WTC11 (cell line): ENCODE results near the gene KLF13. TPM values are rescaled to one million over a fixed set of nuclear protein-coding genes. Genes with fewer than 3 reads are reported as not detected.

ENCODE experiments used
- ATAC-seq: fragments of 200-7000 bp; cut with Tn5 transposase; 2 replicates; pipeline ENCODE4 v1.10.0; 2021; ENCODE audit warnings: mild to moderate bottlenecking, moderate library complexity
- Bru-seq: library from RNA; stranded (reverse); fragments of 400-500 nt; gene quantifications from one replicate; lab custom pipeline; 2021; lab: Mats Ljungman, UMichigan
- CTCF ChIA-PET: fragments of 300-600 bp; sonication (Branson Sonifier 250); formaldehyde crosslinking; loops from one replicate; lab custom pipeline; 2021; ENCODE audit warnings: antibody characterized with exemption; lab: Charles Lee
- POLR2A ChIA-PET: fragments of 350-600 bp; sonication (Branson Sonifier 250); formaldehyde crosslinking; loops from one replicate; lab custom pipeline; 2021; ENCODE audit warnings: antibody characterized with exemption; lab: Charles Lee
- DNase-seq: peaks from one replicate; pipeline ENCODE4 v3.0.0; 2021; ENCODE audit warnings: low spot score
- H3K27ac Mint-ChIP-seq: 2 replicates; pipeline ENCODE4 v1.8.0; 2021; ENCODE audit warnings: mixed read lengths
- H3K27me3 Mint-ChIP-seq: 2 replicates; pipeline ENCODE4 v1.8.0; 2021; ENCODE audit warnings: low read depth, mild to moderate bottlenecking, moderate library complexity, mixed read lengths
- H3K36me3 Mint-ChIP-seq: 2 replicates; pipeline ENCODE4 v1.8.0; 2021; ENCODE audit warnings: mixed read lengths
- H3K4me1 Mint-ChIP-seq: 2 replicates; pipeline ENCODE4 v1.8.0; 2022; ENCODE audit warnings: mixed read lengths
- H3K4me3 Mint-ChIP-seq: 2 replicates; pipeline ENCODE4 v1.8.0; 2021; ENCODE audit warnings: mild to moderate bottlenecking, moderate library complexity, mixed read lengths
- H3K9me3 Mint-ChIP-seq: 2 replicates; pipeline ENCODE4 v1.8.0; 2021; ENCODE audit warnings: mixed read lengths
- CREM ChIP-seq: sonication (generic); formaldehyde crosslinking; IDR thresholded peaks from 2 replicates; pipeline ENCODE4 v1.8.1; 2022; ENCODE audit warnings: mild to moderate bottlenecking, missing genetic modification reagents, moderate library complexity
- NFYB ChIP-seq: sonication (generic); formaldehyde crosslinking; conservative IDR thresholded peaks from 2 replicates; pipeline ENCODE4 v1.8.0; 2022; ENCODE audit warnings: low read depth, missing genetic modification reagents
- NR2C2 ChIP-seq: sonication (generic); formaldehyde crosslinking; IDR thresholded peaks from 2 replicates; pipeline ENCODE4 v1.8.0; 2022; ENCODE audit warnings: mild to moderate bottlenecking, missing genetic modification reagents
- SP1 ChIP-seq: sonication (generic); formaldehyde crosslinking; conservative IDR thresholded peaks from 2 replicates; pipeline ENCODE4 v1.8.1; 2022; ENCODE audit warnings: missing genetic modification reagents
- ZNF232 ChIP-seq: sonication (generic); formaldehyde crosslinking; IDR thresholded peaks from 2 replicates; pipeline ENCODE4 v1.8.0; 2022; ENCODE audit warnings: mild to moderate bottlenecking, missing genetic modification reagents
- ZNF423 ChIP-seq: fragments of 250-450 bp; sonication (Bioruptor Pico); IDR thresholded peaks from 2 replicates; pipeline ENCODE4 v2.1.2; 2022; ENCODE audit warnings: mild to moderate bottlenecking, moderate library complexity
- long read RNA-seq, 3 experiments: library from RNA in 1 of 3; library from capped mRNA in 1 of 3; library from polyadenylated mRNA in 1 of 3; unstranded in 2 of 3; stranded (forward) in 1 of 3; transcript quantifications; one replicate each; pipeline ENCODE4 v2.0.0, GENCODE V29; 2021
- total RNA-seq: library from RNA; stranded (reverse); gene quantifications from 3 replicates; pipeline ENCODE4 v1.2.3, GENCODE V29; 2021
- TF ChIP-seq, protein P1 (sequence below): sonication (generic); formaldehyde crosslinking; IDR thresholded peaks from 2 replicates; pipeline ENCODE4 v1.8.0; 2023; ENCODE audit warnings: missing genetic modification reagents, mild to moderate bottlenecking, borderline replicate concordance
- TF ChIP-seq, protein P2 (sequence below): sonication (generic); formaldehyde crosslinking; IDR thresholded peaks from 2 replicates; pipeline ENCODE4 v1.8.1; 2023; ENCODE audit warnings: mild to moderate bottlenecking, missing genetic modification reagents, moderate library complexity
- TF ChIP-seq, protein P3 (sequence below): sonication (generic); formaldehyde crosslinking; IDR thresholded peaks from 2 replicates; pipeline ENCODE4 v1.8.0; 2022; ENCODE audit warnings: mild to moderate bottlenecking, missing genetic modification reagents
- TF ChIP-seq, protein P4 (sequence below): sonication (generic); formaldehyde crosslinking; IDR thresholded peaks from 2 replicates; pipeline ENCODE4 v1.8.1; 2022; ENCODE audit warnings: mild to moderate bottlenecking, moderate library complexity, missing genetic modification reagents
- TF ChIP-seq, protein P5 (sequence below): sonication (generic); formaldehyde crosslinking; IDR thresholded peaks from 2 replicates; pipeline ENCODE4 v1.8.1; 2023; ENCODE audit warnings: mild to moderate bottlenecking, missing genetic modification reagents
- TF ChIP-seq, protein P6 (sequence below): sonication (generic); formaldehyde crosslinking; IDR thresholded peaks from 2 replicates; pipeline ENCODE4 v1.8.1; 2023; ENCODE audit warnings: mild to moderate bottlenecking, moderate library complexity, missing genetic modification reagents

Gene KLF13
- total RNA-seq (36.9 to 38.1 TPM (median 37.2 TPM) in 3 replicates), Bru-seq, nascent RNA (percentile 68 among the genes with signal in this experiment)
- long read RNA-seq, experiment 1, full-length matches to known transcripts, result 2 of 14 reads
- long read RNA-seq, experiment 1, partial matches to known transcripts, result 1 of 14 reads
- long read RNA-seq, experiment 1, other reads (novel, unspliced or antisense), result 11 of 14 reads
- long read RNA-seq, experiment 2, full-length matches to known transcripts, result 7 of 27 reads
- long read RNA-seq, experiment 2, partial matches to known transcripts, result 0 of 27 reads
- long read RNA-seq, experiment 2, other reads (novel, unspliced or antisense), result 20 of 27 reads
- long read RNA-seq, experiment 3, result 0 reads

DNA sequence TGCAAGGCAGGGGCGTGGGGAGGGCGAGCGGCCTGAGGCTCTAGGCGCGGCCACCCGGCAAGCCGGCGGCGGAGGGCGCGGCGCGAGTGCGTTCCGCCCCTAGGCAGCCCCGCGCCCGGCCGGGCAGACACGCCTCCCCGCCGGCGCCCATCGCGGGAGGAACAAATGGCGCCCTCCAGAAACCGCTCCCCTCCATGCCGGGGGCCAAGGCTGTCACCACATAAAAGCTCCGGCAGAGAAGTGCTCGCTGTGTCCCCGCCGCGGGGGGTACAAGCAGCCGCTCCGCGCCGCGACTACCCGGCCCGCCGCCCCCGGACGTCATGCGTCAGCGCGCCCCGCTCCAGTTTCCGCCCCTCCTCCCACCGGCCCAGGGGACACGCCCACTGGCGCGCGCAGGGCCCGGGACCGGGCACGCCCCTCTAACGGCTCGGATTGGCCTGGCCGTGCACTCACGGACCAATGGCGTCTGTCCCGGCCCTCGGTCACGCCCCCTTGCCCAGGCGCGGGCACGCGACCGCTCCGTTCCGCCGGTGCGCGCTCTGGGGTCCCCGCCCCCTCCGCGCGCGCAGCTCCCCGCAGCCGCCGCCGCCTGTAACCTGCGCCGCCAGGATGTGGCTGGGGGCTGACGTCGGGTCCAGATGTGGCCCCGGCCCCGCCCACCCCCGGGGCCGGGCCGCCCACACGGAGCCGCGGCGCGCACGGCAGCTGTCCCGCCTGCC lies at the start of gene KLF13:
KLF13 (plus strand) TSS at position 680 of the 719 bp plus-strand sequence. CDS start 378 bp downstream, outside the sequence.
- TF ChIP-seq, protein P1, sequence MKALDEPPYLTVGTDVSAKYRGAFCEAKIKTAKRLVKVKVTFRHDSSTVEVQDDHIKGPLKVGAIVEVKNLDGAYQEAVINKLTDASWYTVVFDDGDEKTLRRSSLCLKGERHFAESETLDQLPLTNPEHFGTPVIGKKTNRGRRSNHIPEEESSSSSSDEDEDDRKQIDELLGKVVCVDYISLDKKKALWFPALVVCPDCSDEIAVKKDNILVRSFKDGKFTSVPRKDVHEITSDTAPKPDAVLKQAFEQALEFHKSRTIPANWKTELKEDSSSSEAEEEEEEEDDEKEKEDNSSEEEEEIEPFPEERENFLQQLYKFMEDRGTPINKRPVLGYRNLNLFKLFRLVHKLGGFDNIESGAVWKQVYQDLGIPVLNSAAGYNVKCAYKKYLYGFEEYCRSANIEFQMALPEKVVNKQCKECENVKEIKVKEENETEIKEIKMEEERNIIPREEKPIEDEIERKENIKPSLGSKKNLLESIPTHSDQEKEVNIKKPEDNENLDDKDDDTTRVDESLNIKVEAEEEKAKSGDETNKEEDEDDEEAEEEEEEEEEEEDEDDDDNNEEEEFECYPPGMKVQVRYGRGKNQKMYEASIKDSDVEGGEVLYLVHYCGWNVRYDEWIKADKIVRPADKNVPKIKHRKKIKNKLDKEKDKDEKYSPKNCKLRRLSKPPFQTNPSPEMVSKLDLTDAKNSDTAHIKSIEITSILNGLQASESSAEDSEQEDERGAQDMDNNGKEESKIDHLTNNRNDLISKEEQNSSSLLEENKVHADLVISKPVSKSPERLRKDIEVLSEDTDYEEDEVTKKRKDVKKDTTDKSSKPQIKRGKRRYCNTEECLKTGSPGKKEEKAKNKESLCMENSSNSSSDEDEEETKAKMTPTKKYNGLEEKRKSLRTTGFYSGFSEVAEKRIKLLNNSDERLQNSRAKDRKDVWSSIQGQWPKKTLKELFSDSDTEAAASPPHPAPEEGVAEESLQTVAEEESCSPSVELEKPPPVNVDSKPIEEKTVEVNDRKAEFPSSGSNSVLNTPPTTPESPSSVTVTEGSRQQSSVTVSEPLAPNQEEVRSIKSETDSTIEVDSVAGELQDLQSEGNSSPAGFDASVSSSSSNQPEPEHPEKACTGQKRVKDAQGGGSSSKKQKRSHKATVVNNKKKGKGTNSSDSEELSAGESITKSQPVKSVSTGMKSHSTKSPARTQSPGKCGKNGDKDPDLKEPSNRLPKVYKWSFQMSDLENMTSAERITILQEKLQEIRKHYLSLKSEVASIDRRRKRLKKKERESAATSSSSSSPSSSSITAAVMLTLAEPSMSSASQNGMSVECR (CRISPR knock-in tag), result no peak
- TF ChIP-seq, protein P2, sequence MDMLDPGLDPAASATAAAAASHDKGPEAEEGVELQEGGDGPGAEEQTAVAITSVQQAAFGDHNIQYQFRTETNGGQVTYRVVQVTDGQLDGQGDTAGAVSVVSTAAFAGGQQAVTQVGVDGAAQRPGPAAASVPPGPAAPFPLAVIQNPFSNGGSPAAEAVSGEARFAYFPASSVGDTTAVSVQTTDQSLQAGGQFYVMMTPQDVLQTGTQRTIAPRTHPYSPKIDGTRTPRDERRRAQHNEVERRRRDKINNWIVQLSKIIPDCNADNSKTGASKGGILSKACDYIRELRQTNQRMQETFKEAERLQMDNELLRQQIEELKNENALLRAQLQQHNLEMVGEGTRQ (CRISPR knock-in tag), result peak; percentile 66
- peak; percentile 68 for TF ChIP-seq ZNF423 (CRISPR knock-in tag)
- no peak for TF ChIP-seq NR2C2 (CRISPR knock-in tag)
- TF ChIP-seq, protein P3, sequence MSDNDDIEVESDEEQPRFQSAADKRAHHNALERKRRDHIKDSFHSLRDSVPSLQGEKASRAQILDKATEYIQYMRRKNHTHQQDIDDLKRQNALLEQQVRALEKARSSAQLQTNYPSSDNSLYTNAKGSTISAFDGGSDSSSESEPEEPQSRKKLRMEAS (CRISPR knock-in tag), result peak; percentile 44; the same call in 1 of the 2 replicates
- 0 out of 2 replicates have a peak, but pooled peaks have one; percentile 13 for TF ChIP-seq ZNF232 (CRISPR knock-in tag)
- TF ChIP-seq, protein P4, sequence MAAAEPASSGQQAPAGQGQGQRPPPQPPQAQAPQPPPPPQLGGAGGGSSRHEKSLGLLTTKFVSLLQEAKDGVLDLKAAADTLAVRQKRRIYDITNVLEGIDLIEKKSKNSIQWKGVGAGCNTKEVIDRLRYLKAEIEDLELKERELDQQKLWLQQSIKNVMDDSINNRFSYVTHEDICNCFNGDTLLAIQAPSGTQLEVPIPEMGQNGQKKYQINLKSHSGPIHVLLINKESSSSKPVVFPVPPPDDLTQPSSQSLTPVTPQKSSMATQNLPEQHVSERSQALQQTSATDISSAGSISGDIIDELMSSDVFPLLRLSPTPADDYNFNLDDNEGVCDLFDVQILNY (CRISPR knock-in tag), result peak; percentile 67
- TF ChIP-seq, protein P5, sequence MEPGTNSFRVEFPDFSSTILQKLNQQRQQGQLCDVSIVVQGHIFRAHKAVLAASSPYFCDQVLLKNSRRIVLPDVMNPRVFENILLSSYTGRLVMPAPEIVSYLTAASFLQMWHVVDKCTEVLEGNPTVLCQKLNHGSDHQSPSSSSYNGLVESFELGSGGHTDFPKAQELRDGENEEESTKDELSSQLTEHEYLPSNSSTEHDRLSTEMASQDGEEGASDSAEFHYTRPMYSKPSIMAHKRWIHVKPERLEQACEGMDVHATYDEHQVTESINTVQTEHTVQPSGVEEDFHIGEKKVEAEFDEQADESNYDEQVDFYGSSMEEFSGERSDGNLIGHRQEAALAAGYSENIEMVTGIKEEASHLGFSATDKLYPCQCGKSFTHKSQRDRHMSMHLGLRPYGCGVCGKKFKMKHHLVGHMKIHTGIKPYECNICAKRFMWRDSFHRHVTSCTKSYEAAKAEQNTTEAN (CRISPR knock-in tag), result no peak
- peak; percentile 75 for TF ChIP-seq NFYB (CRISPR knock-in tag)
- peak; percentile 95 for TF ChIP-seq SP1 (CRISPR knock-in tag)
- TF ChIP-seq, all 79 proteins: peak for 7
- POLR2A ChIA-PET, result interaction anchor here (0.8 to 1.6 kb wide), 7 partner anchors 15 to 125 kb away, joined by 3 to 7 read pairs (median 3); no protein-coding TSS in a partner anchor

DNA sequence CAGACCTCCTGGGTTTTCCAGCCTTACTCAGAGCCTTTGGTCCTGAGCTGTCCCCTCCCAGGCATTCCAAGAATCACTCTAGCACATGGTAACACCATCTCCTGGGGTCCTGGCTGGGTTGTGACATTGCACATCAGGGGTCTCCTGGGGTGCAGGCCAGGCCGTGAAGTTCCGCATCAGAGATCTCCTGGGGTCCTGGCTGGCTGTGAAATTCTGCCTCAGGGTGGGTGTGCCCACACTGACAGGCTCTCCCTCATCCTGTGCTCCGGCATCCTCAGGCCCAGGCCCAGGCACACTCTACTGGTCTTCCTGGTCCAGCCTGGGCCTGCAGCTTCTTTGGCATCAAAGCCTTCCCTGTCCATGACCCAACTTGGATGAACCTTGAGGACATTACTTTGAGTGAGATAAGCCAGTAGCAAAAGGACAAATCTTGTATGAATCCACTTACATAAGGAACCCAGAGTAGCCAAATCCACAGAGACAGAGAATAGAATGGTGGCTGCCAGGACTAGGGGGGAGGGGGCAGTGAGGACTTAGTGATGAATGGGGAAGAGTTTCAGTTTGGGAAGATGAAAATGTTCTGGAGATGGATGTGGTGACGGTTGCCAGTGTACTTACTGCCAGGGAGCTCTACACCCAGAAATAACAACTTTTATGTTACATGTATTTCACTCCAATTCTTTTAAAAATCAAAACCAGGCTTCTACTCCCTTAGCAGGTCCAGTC lies 49.1 kb upstream of the KLF13 start:
- no peak for ATAC-seq
- Mint-ChIP-seq H3K27me3 (no peaks in the 10 kb centered on the region; the same call in 1 of the 2 replicates), H3K36me3 (no peaks in the 10 kb centered on the region), H3K4me1 (peaks cover 16% of the 10 kb centered on the region), H3K9me3 (no peaks in the 10 kb centered on the region), H3K27ac (no peak overlapping the region), H3K4me3 (no peak overlapping the region)
- TF ChIP-seq, protein P3 (CRISPR knock-in tag), result no peak
- TF ChIP-seq, protein P6, sequence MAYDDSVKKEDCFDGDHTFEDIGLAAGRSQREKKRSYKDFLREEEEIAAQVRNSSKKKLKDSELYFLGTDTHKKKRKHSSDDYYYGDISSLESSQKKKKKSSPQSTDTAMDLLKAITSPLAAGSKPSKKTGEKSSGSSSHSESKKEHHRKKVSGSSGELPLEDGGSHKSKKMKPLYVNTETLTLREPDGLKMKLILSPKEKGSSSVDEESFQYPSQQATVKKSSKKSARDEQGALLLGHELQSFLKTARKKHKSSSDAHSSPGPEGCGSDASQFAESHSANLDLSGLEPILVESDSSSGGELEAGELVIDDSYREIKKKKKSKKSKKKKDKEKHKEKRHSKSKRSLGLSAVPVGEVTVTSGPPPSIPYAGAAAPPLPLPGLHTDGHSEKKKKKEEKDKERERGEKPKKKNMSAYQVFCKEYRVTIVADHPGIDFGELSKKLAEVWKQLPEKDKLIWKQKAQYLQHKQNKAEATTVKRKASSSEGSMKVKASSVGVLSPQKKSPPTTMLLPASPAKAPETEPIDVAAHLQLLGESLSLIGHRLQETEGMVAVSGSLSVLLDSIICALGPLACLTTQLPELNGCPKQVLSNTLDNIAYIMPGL (CRISPR knock-in tag), result no peak
- TF ChIP-seq NFYB (CRISPR knock-in tag), result no peak
- no peak for TF ChIP-seq CREM (CRISPR knock-in tag)
- ChIA-PET POLR2A (no interaction called here), CTCF (interaction anchor here (1.0 to 1.6 kb wide), 3 partner anchors 22 to 158 kb away, joined by 3 read pairs; no protein-coding TSS in a partner anchor)
- peak; percentile 1 for DNase-seq

More for the DNA sequence above, at the start of gene KLF13:
- ATAC-seq, result peak; percentile 85
- CTCF ChIA-PET, result interaction anchor here (0.7 to 1.7 kb wide), 11 partner anchors 18 to 162 kb away, joined by 3 to 11 read pairs (median 4); no protein-coding TSS in a partner anchor
- Mint-ChIP-seq H3K4me3 (peak within 1 kb of the TSS; percentile 78), H3K36me3 (peaks cover 3% of the 10 kb centered on the region; the same call in 1 of the 2 replicates), H3K27me3 (peaks cover 17% of the 10 kb centered on the region), H3K27ac (no peak within 1 kb of the TSS), H3K4me1 (peaks cover 39% of the 10 kb centered on the region), H3K9me3 (peaks cover 5% of the 10 kb centered on the region)
- peak; percentile 99 for DNase-seq
